Measurements from ENCODE around the gene GTPBP6. TPM values are rescaled to one million over a fixed set of nuclear protein-coding genes. Genes with fewer than 3 reads are reported as not detected.
"Not testable (repeated sequence)": the region's sequence is repeated elsewhere in the genome, so short reads cannot be mapped to it uniquely, and the experiment has no call there.

GTPBP6 gene
- total and polyA plus RNA-seq, 5 experiments from 2014 or later, result 37.2 to 101 (median 62.7) TPM

- no peak overlapping the region for H3K27ac Mint-ChIP-seq
- peaks cover 0 to 85% (median 32%) of the 10 kb centered on the region in 3 donors for H3K36me3 Mint-ChIP-seq
- no peaks in the 10 kb centered on the region for H3K27me3 Mint-ChIP-seq
- no peak overlapping the region for H3K4me3 Mint-ChIP-seq
- DNase-seq (peak in 1 of 10 donors; percentile 57), ATAC-seq (peak in 1 of 2 donors; percentile 25)
- POLR2A ChIA-PET, result no interaction called here
- peaks cover 0 to 6% (median 0%) of the 10 kb centered on the region in 9 donors for H3K9me3 Mint-ChIP-seq
- peaks cover 0 to 6% (median under 1%) of the 10 kb centered on the region in 4 donors for H3K4me1 Mint-ChIP-seq
These were observed 11.1 kb downstream of the GTPBP6 start for GRCh38 chrX:307261-308111.

DNA sequence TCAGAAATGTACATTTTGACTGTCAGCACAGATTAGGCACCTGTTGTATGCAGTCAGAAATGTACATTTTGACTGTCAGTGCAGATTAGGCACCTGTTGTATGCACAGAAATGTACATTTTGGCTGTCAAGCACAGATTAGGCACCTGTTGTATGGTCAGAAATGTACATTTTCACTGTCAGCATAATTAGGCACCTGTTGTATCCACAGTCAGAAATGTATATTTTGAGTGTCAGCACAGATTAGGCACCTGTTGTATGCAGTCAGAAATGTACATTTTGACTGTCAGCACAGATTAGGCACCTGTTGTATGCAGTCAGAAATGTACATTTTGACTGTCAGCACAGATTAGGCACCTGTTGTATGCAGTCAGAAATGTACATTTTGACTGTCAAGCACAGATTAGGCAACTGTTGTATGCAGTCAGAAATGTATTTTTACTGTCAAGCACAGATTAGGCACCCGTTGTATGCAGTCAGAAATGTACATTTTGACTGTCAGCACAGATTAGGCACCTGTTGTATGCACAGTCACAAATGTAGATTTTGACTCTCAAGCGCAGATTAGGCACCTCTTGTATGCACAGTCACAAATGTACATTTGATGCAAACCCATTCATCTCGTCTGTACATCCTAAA lies 11.9 kb downstream of the GTPBP6 start:
- H3K36me3 Mint-ChIP-seq, result peaks cover 0 to 86% (median 31%) of the 10 kb centered on the region in 3 donors
- H3K9me3 Mint-ChIP-seq, H3K4me3 Mint-ChIP-seq, DNase-seq, ATAC-seq, H3K27me3 Mint-ChIP-seq, H3K27ac Mint-ChIP-seq, POLR2A ChIA-PET, H3K4me1 Mint-ChIP-seq: not testable (repeated sequence)

DNA sequence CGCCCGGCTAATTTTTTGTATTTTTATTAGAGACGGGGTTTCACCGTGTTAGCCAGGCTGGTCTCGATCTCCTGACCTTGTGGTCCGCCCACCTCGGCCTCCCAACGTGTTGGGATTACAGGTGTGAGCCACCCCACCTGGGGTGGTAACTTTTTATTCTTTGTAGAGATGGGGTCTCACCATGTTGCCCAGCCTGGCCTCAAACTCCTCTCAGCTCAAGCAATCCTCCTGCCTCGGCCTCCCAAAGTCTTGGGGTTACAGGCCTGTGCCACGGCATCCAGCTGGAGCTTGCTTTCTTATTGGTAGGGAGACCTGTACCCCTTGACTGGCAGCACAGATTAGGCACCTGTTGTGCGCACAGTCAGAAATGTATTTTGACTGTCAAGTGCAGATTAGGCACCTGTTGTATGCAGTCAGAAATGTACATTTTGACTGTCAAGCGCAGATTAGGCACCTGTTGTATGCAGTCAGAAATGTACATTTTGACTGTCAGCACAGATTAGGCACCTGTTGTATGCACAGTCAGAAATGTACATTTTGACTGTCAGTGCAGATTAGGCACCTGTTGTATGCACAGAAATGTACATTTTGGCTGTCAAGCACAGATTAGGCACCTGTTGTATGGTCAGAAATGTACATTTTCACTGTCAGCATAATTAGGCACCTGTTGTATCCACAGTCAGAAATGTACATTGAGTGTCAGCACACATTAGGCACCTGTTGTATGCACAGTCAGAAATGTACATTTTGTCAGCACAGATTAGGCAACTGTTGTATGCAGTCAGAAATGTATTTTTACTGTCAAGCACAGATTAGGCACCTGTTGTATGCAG lies 12.6 kb downstream of the GTPBP6 start:
- H3K27ac Mint-ChIP-seq, result peak overlapping the region in 2 of 10 donors; percentile 11 to 57
- DNase-seq (peak in 1 of 10 donors; percentile 42), ATAC-seq (peak in 1 of 2 donors; percentile 13)
- H3K36me3 Mint-ChIP-seq, result peaks cover 0 to 89% (median 31%) of the 10 kb centered on the region in 3 donors
- H3K27me3 Mint-ChIP-seq, H3K4me3 Mint-ChIP-seq, H3K9me3 Mint-ChIP-seq, H3K4me1 Mint-ChIP-seq, POLR2A ChIA-PET: not testable (repeated sequence)

GRCh38 chrX:302975-303374 lies 15.6 kb downstream of the GTPBP6 start:
- H3K9me3 Mint-ChIP-seq, result peaks cover 0 to 6% (median 0%) of the 10 kb centered on the region in 9 donors
- ATAC-seq, result no peak
- no peaks in the 10 kb centered on the region for H3K27me3 Mint-ChIP-seq
- H3K36me3 Mint-ChIP-seq, result peaks cover 0 to 80% (median 31%) of the 10 kb centered on the region in 3 donors
- H3K4me3 Mint-ChIP-seq, result no peak overlapping the region
- peak in 1 of 10 donors; percentile 59 for DNase-seq
- H3K27ac Mint-ChIP-seq, result no peak overlapping the region
- POLR2A ChIA-PET, result no interaction called here
- H3K4me1 Mint-ChIP-seq, result no peaks in the 10 kb centered on the region

- ATAC-seq (no peak), DNase-seq (no peak)
- Mint-ChIP-seq H3K9me3 (peaks cover 0 to 6% (median 0%) of the 10 kb centered on the region in 9 donors), H3K36me3 (peaks cover 0 to 69% (median 25%) of the 10 kb centered on the region in 3 donors), H3K27ac (no peak overlapping the region), H3K27me3 (no peaks in the 10 kb centered on the region), H3K4me1 (no peaks in the 10 kb centered on the region), H3K4me3 (no peak overlapping the region)
- POLR2A ChIA-PET, result no interaction called here
These were observed 18.3 kb downstream of the GTPBP6 start for GRCh38 chrX:300334-300733.

DNA sequence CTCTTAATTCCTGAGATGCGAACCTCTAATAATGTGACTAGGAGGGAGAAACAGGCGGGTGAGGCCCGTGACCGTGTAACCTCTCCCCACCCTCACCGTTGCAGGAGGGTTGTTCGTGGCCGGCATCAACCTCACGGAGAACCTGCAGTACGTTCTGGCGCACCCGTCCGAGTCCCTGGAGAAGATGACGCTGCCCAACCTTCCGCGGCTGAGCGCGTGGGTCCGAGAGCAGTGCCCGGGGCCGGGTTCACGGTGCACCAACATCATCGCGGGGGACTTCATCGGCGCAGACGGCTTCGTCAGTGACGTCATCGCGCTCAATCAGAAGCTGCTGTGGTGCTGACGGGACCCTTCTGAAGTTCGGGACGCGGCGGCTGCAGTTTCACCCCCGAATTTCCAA lies 19.6 kb downstream of the GTPBP6 start:
- DNase-seq (peak in 1 of 10 donors; percentile 52), ATAC-seq (no peak)
- Mint-ChIP-seq H3K27me3 (no peaks in the 10 kb centered on the region), H3K4me3 (no peak overlapping the region), H3K9me3 (peaks cover 0 to 3% (median 0%) of the 10 kb centered on the region in 9 donors), H3K36me3 (peaks cover 0 to 65% (median 25%) of the 10 kb centered on the region in 3 donors), H3K27ac (peak overlapping the region in 1 of 10 donors; percentile 13), H3K4me1 (no peaks in the 10 kb centered on the region)
- POLR2A ChIA-PET, result no interaction called here

- H3K36me3 Mint-ChIP-seq, result peaks cover 0 to 61% (median 24%) of the 10 kb centered on the region in 3 donors
- no peak overlapping the region for H3K4me3 Mint-ChIP-seq
- no peak overlapping the region for H3K27ac Mint-ChIP-seq
- DNase-seq, result peak in 1 of 10 donors; percentile 36
- H3K27me3 Mint-ChIP-seq, result no peaks in the 10 kb centered on the region
- no peak for ATAC-seq
- H3K4me1 Mint-ChIP-seq, result no peaks in the 10 kb centered on the region
- POLR2A ChIA-PET, result no interaction called here
- H3K9me3 Mint-ChIP-seq, result no peaks in the 10 kb centered on the region
These were observed 23.5 kb downstream of the GTPBP6 start for GRCh38 chrX:295136-295535.

- Mint-ChIP-seq H3K4me3 (no peak overlapping the region), H3K36me3 (peaks cover 0 to 66% (median 24%) of the 10 kb centered on the region in 3 donors), H3K27ac (peak overlapping the region in 1 of 10 donors; percentile 59), H3K4me1 (no peaks in the 10 kb centered on the region), H3K9me3 (no peaks in the 10 kb centered on the region), H3K27me3 (no peaks in the 10 kb centered on the region)
- POLR2A ChIA-PET, result no interaction called here
- DNase-seq, result peak in 1 of 10 donors; percentile 46
- no peak for ATAC-seq
These were observed 25.4 kb downstream of the GTPBP6 start for GRCh38 chrX:292900-293897.

GRCh38 chrX:291411-291901 lies 27.1 kb downstream of the GTPBP6 start:
- DNase-seq (peak in 1 of 10 donors; percentile 45), ATAC-seq (no peak)
- no peak overlapping the region for H3K4me3 Mint-ChIP-seq
- H3K4me1 Mint-ChIP-seq, result peaks cover 3 to 4% (median 4%) of the 10 kb centered on the region in 4 donors
- H3K27ac Mint-ChIP-seq, result no peak overlapping the region
- no peaks in the 10 kb centered on the region for H3K9me3 Mint-ChIP-seq
- H3K36me3 Mint-ChIP-seq, result peaks cover 0 to 74% (median 24%) of the 10 kb centered on the region in 3 donors
- POLR2A ChIA-PET, result no interaction called here
- H3K27me3 Mint-ChIP-seq, result no peaks in the 10 kb centered on the region

DNA sequence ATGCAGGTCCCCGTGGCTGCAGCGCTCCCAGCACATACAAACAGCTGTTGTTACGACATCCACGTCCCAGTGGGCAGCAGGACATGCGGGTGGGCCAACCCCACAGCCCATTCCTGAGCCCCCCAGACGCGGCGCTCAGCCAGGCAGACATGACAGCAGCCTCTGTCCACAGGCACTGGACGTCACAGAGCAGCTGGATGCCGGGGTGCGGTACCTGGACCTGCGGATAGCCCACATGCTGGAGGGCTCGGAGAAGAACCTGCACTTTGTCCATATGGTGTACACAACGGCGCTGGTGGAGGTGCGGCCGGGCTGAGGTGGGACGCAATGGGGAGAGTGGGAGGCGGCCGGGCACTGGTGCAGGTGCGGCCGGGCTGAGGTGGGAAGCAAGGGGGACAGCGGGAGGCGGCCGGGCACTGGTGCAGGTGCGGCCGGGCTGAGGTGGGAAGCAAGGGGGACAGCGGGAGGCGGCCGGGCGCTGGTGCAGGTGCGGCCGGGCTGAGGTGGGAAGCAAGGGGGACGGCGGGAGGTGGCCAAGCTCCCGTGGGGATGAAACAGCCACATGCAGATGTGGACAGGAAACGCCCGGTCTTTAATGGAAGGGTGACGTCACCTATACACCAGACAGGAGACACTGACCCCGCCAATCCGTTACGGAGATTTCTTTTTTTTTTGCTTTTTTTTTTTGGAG lies 28.0 kb downstream of the GTPBP6 start:
- DNase-seq, result peak in 1 of 10 donors; percentile 31
- ATAC-seq, result no peak
- POLR2A ChIA-PET, result no interaction called here

DNA sequence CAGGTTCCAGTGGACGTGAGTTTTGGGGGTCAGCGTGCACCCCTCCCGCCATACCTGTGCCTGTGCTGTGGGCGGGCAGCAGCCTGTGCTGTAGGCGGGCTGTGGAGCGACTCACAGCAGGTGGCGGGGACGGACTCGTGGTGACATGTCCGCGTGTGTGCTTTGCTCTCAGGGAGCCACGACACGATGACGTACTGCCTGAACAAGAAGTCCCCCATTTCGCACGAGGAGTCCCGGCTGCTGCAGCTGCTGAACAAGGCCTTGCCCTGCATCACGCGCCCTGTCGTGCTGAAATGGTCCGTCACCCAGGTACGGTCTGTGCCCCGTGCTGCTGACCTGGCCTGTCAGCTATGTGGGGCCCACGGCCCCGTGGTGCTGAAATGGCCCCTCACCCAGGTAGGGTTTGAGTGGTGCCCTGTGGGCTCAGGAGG lies 30.0 kb downstream of the GTPBP6 start:
- POLR2A ChIA-PET, result no interaction called here
- no peaks in the 10 kb centered on the region for H3K9me3 Mint-ChIP-seq
- H3K27me3 Mint-ChIP-seq, result no peaks in the 10 kb centered on the region
- H3K36me3 Mint-ChIP-seq, result peaks cover 0 to 74% (median 13%) of the 10 kb centered on the region in 3 donors
- ATAC-seq (no peak), DNase-seq (no peak)
- no peak overlapping the region for H3K4me3 Mint-ChIP-seq
- no peak overlapping the region for H3K27ac Mint-ChIP-seq
- peaks cover 12 to 28% (median 14%) of the 10 kb centered on the region in 4 donors for H3K4me1 Mint-ChIP-seq

More for the DNA sequence above, 28.0 kb downstream of the GTPBP6 start:
- no peaks in the 10 kb centered on the region for H3K9me3 Mint-ChIP-seq
- H3K36me3 Mint-ChIP-seq, result peaks cover 0 to 76% (median 22%) of the 10 kb centered on the region in 3 donors
- no peaks in the 10 kb centered on the region for H3K27me3 Mint-ChIP-seq
- H3K4me1 Mint-ChIP-seq, result peaks cover 8 to 12% (median 10%) of the 10 kb centered on the region in 4 donors
- H3K27ac Mint-ChIP-seq, result no peak overlapping the region
- no peak overlapping the region for H3K4me3 Mint-ChIP-seq
